ENCODE results near the gene TENT4A. TPM values are rescaled to one million over a fixed set of nuclear protein-coding genes. Genes with fewer than 3 reads are reported as not detected.

Gene TENT4A
- polyA plus RNA-seq, 10 donors, result 14.1 to 24.1 (median 16.8) TPM

GRCh38 chr5:6699357-6699756 lies 13.9 kb upstream of the TENT4A start:
- DNase-seq, result no peak

GRCh38 chr5:6700074-6700684 lies 13.1 kb upstream of the TENT4A start:
- DNase-seq, result no peak

GRCh38 chr5:6700685-6701355 lies 12.4 kb upstream of the TENT4A start:
- no peak for DNase-seq

- no peak for DNase-seq
Measured at GRCh38 chr5:6701491-6701890, 11.7 kb upstream of the TENT4A start.

- DNase-seq, result no peak
Measured at GRCh38 chr5:6702633-6703032, 10.6 kb upstream of the TENT4A start.

GRCh38 chr5:6703806-6704205 lies 9.4 kb upstream of the TENT4A start:
- no peak for DNase-seq

GRCh38 chr5:6704361-6704851 lies 8.8 kb upstream of the TENT4A start:
- peak; percentile 42 to 69 (median 52) for DNase-seq

- no peak for DNase-seq
Measured at GRCh38 chr5:6705088-6705487, 8.1 kb upstream of the TENT4A start.

- no peak for DNase-seq
Measured at GRCh38 chr5:6705959-6706358, 7.3 kb upstream of the TENT4A start.

- DNase-seq, result no peak
Measured at GRCh38 chr5:6707852-6708251, 5.4 kb upstream of the TENT4A start.

- no peak for DNase-seq
Measured at GRCh38 chr5:6708814-6709213, 4.4 kb upstream of the TENT4A start.

GRCh38 chr5:6710070-6710469 lies 3.2 kb upstream of the TENT4A start:
- DNase-seq, result no peak

GRCh38 chr5:6710551-6711318 lies 2.5 kb upstream of the TENT4A start:
- no peak for DNase-seq

GRCh38 chr5:6711409-6712141 lies 1.7 kb upstream of the TENT4A start:
- DNase-seq, result no peak

GRCh38 chr5:6712142-6712576 lies 1.1 kb upstream of the TENT4A start:
- peak in 2 of 3 donors; percentile 30 to 46 for DNase-seq

GRCh38 chr5:6712577-6713273 lies 507 bp upstream of the TENT4A start:
- DNase-seq, result peak; percentile 98 to 99 (median 99)

GRCh38 chr5:6714226-6715041 lies 1.2 kb downstream of the TENT4A start:
- DNase-seq, result peak in 1 of 3 donors; percentile 60

GRCh38 chr5:6715271-6715670 lies 2.0 kb downstream of the TENT4A start:
- DNase-seq, result no peak

GRCh38 chr5:6715758-6716628 lies 2.8 kb downstream of the TENT4A start:
- no peak for DNase-seq
